Hair follicular keratinocyte (primary cell): Measurements from ENCODE around the gene GRIA3. TPM values are rescaled to one million over a fixed set of nuclear protein-coding genes. Genes with fewer than 3 reads are reported as not detected.

ENCODE experiments used
- total RNA-seq: library from RNA; depleted of rRNA; stranded (reverse); fragments of >200 nt; gene quantifications from 2 replicates; pipeline ENCODE4 v1.2.3, GENCODE V29; 2015

Gene GRIA3
- total RNA-seq, result 1.9 and 2.0 TPM in 2 replicates

DNA sequence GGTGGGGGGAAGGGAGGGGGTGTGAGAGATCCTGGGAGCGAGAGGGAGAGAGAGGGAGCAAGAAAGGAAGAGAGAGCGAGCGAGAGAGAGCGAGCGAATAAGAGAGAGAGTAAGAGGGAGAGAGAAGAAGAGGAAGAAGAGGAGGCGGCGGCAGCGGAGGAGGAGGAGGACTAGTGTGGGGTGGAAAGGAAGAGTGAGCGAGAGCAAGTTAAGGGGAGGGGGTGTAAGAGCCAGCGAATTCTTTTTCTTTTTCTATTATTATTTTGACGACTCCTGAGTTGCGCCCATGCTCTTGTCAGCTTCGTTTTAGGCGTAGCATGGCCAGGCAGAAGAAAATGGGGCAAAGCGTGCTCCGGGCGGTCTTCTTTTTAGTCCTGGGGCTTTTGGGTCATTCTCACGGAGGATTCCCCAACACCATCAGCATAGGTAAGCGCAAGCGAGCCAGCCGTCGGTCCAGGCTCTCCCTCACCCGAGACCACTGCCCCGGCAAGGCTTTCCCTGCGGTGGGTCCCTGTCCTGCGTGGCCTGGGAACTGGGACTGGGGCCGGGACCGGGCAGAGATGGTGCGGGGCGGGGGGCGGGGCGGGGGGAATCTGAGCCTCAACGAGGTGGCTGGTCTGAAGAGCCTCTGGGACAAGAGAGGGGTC lies at the start of gene GRIA3:
Gene GRIA3 (plus strand): TSS at position 60 of the 647 bp plus-strand sequence. CDS start 258 bp downstream, at position 318.

